Measurements from ENCODE around the gene NLRP1.

The NLRP1 gene

GRCh38 chr17:5544115-5544514 lies 40.2 kb downstream of the NLRP1 start:
- no peak for TF ChIP-seq SIN3A (IDR thresholded peaks at IDR 0.05; ENCODE audit: borderline replicate concordance, insufficient read depth, low read length)
- no peak for TF ChIP-seq TAF1 (IDR thresholded peaks at IDR 0.05; ENCODE audit: borderline replicate concordance, insufficient read depth, low read length)
- no peak for TF ChIP-seq REST (IDR thresholded peaks at IDR 0.05; ENCODE audit: insufficient read depth in 1 of 2, low read depth in 2 of 2, low read length in 2 of 2)
- TF ChIP-seq POLR2AphosphoS5 (IDR thresholded peaks at IDR 0.05; ENCODE audit: low read depth, low read length), result no peak
- no peak for TF ChIP-seq FOXP2 (optimal IDR thresholded peaks at IDR 0.05; ENCODE audit: borderline replicate concordance, extremely low read depth, extremely low read length, insufficient read depth)

GRCh38 chr17:5541610-5542202 lies 42.6 kb downstream of the NLRP1 start:
- TF ChIP-seq POLR2AphosphoS5 (IDR thresholded peaks at IDR 0.05; ENCODE audit: low read depth, low read length), result no peak
- TF ChIP-seq SIN3A (IDR thresholded peaks at IDR 0.05; ENCODE audit: borderline replicate concordance, insufficient read depth, low read length), result no peak
- no peak for TF ChIP-seq REST (IDR thresholded peaks at IDR 0.05; ENCODE audit: insufficient read depth in 1 of 2, low read depth in 2 of 2, low read length in 2 of 2)
- no peak for TF ChIP-seq TAF1 (IDR thresholded peaks at IDR 0.05; ENCODE audit: borderline replicate concordance, insufficient read depth, low read length)
- no peak for TF ChIP-seq FOXP2 (optimal IDR thresholded peaks at IDR 0.05; ENCODE audit: borderline replicate concordance, extremely low read depth, extremely low read length, insufficient read depth)

GRCh38 chr17:5540321-5540720 lies 44.0 kb downstream of the NLRP1 start:
- no peak for TF ChIP-seq POLR2AphosphoS5 (IDR thresholded peaks at IDR 0.05; ENCODE audit: low read depth, low read length)
- no peak for TF ChIP-seq SIN3A (IDR thresholded peaks at IDR 0.05; ENCODE audit: borderline replicate concordance, insufficient read depth, low read length)
- no peak for TF ChIP-seq FOXP2 (optimal IDR thresholded peaks at IDR 0.05; ENCODE audit: borderline replicate concordance, extremely low read depth, extremely low read length, insufficient read depth)

GRCh38 chr17:5539286-5539685 lies 45.0 kb downstream of the NLRP1 start:
- TF ChIP-seq TAF1 (IDR thresholded peaks at IDR 0.05; ENCODE audit: borderline replicate concordance, insufficient read depth, low read length), result no peak
- no peak for TF ChIP-seq POLR2AphosphoS5 (IDR thresholded peaks at IDR 0.05; ENCODE audit: low read depth, low read length)
- no peak for TF ChIP-seq REST (IDR thresholded peaks at IDR 0.05; ENCODE audit: insufficient read depth in 1 of 2, low read depth in 2 of 2, low read length in 2 of 2)
- TF ChIP-seq FOXP2 (optimal IDR thresholded peaks at IDR 0.05; ENCODE audit: borderline replicate concordance, extremely low read depth, extremely low read length, insufficient read depth), result no peak
- no peak for TF ChIP-seq SIN3A (IDR thresholded peaks at IDR 0.05; ENCODE audit: borderline replicate concordance, insufficient read depth, low read length)

GRCh38 chr17:5536866-5537650 lies 47.3 kb downstream of the NLRP1 start:
- TF ChIP-seq SIN3A (IDR thresholded peaks at IDR 0.05; ENCODE audit: borderline replicate concordance, insufficient read depth, low read length) (no peak), REST (IDR thresholded peaks at IDR 0.05; ENCODE audit: insufficient read depth in 1 of 2, low read depth in 2 of 2, low read length in 2 of 2) (no peak), TAF1 (IDR thresholded peaks at IDR 0.05; ENCODE audit: borderline replicate concordance, insufficient read depth, low read length) (no peak), POLR2AphosphoS5 (IDR thresholded peaks at IDR 0.05; ENCODE audit: low read depth, low read length) (no peak), FOXP2 (optimal IDR thresholded peaks at IDR 0.05; ENCODE audit: borderline replicate concordance, extremely low read depth, extremely low read length, insufficient read depth) (no peak)
